Measurements from ENCODE around the gene TMEM61.
"Not testable (repeated sequence)": the region's sequence is repeated elsewhere in the genome, so short reads cannot be mapped to it uniquely, and the experiment has no call there.

The TMEM61 gene

DNA sequence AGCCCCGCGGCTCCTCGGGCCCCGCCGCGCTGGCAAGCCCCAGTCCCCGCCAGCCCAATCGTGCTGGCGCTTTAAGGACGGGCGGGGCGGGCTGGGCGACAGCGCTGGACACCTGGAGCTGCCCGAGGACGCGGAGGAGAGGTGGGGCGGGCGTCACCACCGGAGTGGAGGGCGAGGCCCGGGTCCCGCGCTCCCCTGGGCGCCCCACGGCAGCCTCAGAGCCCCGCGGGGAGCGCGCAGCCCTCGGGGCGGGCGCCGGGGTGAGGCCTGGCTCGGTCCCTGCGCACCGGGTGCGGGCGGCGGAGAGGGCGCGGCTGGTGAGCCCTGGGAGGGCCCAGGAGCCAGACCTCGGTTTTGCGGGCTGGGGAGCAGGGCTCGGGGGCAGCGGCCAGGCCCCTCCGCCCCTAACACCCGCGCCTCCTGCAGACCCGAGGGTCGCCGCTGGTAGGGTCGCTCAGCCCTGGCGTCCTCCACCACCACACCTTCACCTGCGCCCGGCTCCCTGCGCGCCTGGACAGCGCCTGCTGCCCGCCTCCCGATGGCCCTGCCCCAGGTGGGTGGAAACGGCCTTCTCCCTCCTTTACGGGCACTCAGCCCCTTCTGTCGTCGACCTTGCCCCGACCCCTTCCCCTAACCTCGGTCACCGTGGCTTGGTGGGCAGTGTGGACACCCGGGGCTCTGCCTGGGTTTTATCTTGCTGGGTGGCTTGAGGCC lies at the start of gene TMEM61:
TSS of gene TMEM61 (plus strand) at position 101 of the 714 bp plus-strand sequence. CDS start at position 539, 438 bp downstream.
- no peak for DNase-seq

DNA sequence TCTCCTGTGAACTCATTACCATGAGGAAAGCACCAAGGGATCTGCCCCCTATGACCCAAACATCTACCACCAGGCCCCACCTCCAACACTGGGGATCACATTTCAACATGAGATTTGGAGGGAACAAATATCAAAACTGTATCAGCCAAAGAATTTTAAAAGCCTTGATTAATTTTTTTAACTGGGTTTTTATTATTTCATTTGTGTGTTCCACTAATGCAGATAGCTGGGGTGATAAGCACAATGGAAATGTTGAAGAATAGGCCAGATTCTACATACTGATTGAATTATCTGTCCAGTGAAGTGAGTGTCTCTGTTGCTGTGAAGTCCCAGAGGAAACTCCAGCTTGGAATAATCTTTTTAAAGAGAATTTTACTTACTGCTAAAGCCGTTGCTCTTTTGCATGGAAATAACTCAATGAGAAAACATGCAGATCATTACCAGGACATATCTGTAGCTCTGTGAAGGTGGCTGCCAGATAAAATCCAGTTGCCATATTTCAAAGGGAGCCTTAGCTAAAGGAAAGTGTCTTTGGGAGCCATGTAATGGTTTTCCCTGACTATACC lies 49.1 kb upstream of the TMEM61 start:
- no peak for DNase-seq

DNA sequence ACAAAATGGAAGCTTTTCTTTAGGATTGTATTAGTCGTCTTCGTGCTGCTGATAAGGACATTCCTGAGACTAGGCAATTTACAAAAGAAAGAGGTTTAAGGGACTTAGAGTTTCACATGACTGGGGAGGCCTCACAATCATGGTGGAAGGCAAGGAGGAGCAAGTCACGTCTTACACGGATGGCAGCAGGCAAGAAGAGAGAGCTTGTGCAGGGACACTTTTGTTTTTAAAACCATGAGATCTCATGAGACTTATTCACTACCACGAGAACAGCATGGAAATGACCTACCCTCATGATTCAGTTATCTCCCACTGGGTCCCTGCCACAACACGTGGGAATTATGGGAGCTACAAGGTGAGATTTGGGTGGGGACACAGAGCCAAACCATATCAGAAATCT lies 46.3 kb upstream of the TMEM61 start:
- not testable (repeated sequence) for DNase-seq

DNA sequence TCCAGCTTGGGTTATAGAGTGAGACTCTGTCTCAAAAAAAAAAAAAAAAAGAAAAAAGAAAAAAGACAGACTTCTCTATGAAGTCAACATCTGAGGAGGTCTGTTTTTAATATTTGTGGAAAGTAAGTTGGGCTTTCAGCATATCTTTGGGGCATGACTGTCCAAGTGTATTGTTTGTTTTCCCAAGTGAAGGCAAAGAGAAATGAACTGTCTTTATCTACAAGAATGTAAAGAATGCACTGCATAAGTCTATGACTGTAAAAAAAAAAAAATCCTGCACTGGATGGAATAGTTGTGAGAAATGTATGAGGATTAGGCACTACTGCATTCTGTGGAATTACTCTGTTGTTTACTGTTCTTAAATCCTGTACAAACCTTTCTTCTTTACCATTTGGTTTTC lies 45.6 kb upstream of the TMEM61 start:
- DNase-seq, result no peak

DNA sequence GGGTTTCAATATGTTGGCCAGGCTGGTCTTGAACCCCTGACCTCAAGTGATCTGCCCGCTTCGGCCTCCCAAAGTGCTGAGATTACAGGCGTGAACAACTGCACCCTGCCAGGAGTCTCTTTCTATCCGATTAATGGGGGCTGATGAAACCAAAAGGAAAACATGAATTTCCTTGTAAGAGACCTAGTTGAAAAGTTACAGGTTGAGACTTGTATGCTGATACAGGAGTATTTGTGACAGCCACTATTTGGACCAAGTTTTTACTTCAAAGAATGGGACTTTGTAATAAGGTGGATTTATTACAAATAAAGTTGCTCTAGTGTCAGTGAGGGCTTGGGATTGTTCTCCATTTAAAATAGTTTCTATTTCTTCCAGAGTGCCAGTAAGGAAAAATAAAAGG lies 43.6 kb upstream of the TMEM61 start:
- DNase-seq, result no peak

DNA sequence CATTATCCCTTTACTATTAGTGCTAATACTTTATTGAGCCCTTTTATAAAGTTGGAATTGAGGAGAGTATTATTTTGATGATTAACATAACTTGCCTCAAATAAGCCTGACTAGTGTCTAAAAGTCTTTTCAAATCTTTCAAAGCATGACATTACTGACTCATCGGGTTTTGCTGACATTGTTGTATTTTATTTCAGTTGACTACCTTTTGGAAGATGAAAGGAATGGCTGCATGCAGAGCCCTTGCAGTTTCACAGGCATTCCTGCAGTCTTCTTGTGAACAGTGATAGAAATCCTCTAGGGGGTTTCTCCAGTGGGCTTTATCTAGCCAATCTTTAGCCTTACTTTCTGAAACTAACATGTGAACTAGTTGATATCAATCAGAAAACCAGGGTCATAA lies 43.0 kb upstream of the TMEM61 start:
- DNase-seq, result no peak

DNA sequence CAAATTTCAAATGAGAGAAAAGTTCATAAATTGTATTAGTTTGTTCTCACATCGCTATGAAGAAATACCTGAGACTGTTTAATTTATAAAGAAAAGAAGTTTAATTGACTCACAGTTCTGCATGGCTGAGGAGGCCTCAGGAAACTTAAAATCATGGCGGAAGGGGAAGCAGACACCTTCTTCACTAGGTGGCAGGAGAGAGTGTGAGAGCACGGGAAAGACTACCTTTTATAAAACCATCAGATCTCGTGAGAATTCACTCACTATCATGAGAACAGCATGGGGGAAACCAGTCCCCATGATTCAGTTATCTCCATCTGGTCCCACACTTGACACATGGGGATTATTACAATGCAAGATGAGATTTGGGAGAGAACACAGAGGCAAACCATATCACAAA lies 41.5 kb upstream of the TMEM61 start:
- peak; percentile 49 to 61 for DNase-seq

DNA sequence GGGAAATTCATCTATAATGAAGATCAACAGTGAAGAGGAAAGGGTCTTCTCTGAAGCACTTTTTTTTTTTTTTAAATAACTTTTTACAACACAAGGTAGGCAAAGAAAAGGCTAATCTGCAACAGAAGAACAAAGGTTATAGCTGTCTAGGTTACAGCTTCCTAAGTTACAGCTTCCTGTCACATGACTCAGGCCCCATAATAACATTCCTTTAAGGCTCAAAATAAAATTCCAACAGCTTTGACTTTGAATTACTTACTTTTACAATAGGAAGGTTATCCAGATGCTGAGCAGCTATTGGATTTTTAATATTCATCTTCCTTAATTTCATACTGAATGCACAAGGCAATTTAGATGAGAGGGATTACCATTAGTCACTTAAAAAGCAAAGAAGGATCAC lies 40.4 kb upstream of the TMEM61 start:
- no peak for DNase-seq

DNA sequence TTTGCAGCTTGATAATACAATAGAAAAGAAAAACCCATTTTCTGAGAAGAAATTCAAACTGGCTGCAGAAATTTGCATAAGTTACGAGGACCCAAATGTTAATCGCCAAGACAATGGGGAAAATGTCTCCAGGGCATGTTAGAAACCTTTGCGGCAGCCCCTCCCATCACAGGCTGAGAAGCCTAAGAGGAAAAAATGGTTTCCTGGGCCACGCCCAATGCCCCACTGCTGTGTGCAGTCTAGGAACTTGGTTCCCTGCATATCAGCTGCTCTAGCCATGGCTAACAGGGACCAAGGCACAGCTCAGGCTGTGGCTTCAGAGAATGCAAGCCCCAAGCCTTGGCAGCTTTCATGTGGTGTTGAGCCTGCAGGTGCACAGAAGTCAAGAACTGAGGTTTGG lies 37.5 kb upstream of the TMEM61 start:
- DNase-seq, result no peak

DNA sequence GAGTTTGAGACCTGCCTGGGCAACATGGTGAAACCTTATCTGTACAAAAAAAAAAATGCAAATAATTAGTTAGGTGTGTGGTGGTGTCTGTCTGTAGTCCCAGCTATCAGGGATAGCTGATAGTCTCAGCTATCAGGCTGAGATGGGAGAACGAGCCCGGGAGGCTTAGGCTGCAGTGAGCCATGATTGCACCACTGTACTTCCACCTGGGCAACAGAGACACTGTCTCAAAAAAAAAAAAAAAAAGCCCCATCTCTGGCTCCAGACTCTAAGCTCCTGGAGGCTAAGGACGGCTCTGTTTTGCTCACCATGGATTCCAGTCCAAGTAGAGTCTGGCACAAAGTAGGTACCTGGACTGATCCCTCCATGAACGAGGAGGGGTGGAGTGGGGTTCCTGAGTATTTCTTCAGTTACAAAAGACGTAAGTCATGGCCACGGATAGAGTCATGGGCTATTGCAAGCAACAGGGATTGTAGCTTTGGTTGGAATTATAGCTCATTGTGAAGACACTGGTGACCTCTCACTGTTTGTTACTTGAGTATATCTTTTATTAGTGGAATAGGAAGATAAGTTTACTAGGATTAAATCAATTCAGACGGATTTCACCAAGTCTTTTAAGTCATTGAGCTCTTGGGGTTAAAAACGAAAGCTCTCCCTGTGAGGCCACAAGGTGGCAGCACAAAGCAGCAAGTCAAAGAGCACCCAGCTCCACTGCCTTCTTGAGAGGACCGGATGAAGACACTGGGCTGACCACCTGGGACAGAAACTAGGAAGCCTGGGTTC lies 35.6 kb upstream of the TMEM61 start:
- DNase-seq, result peak; percentile 35 to 75

DNA sequence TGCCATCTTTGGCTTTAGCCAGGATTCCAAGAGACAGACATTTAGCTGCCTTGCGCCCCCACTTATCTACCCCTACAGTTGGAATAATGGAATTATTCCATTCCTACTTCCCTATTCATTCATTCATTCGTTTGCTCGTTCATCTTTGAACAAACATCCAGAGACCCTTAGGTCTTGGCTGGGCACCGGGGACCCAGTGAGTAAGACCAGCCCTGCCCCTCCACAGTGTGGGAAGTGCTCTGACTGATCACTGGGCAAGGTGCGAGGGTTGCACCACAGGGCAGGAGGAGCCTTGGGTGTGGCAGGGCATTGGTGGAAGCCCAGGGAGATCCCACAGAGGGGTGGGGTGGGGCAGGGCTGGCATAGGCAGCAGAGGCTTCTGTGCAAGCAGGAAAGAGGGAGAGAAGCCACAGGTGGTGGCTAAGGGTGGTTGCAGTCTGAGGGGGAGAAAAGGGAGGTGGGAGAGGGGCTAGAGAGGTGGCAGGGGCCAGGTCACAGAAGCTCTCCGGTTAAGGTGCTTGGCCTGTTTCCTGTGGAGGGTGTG lies 35.0 kb upstream of the TMEM61 start:
- DNase-seq, result no peak

DNA sequence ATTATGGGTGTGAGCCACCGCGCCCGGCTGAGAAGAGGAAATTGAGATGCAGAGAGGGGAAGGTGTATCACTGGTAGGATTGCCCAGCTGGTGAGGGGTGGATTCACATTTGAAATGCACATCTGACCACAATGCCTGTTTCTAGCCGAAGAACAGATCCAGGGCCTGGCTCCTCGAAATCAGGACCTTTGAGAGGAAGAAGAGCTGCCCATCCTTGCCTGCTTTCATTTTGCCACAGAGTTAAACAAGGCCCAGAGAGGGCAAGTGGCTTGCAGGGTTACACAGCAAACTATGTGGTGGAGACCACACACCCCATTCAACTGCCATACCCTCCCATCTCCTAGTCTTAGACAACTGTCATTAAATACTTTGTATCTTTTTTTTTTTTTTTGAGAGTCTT lies 32.9 kb upstream of the TMEM61 start:
- no peak for DNase-seq

DNA sequence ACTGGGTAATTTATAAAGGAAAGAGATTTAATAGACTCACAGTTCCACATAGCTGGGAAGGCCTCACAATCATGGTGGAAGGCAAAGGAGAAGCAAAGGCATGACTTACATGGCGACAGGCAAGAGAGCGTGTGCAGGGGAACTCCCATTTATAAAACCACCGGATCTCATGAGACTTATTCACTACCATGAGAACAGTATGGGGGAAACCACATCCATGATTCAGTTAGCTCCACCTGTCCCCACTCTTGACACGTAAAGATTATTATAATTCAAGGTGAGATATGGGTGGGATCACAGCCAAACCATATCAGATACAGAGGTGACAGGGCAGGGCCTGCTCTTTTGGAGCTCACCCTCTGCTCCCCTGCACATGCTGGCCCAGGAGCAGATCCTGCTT lies 31.4 kb upstream of the TMEM61 start:
- DNase-seq, result no peak

DNA sequence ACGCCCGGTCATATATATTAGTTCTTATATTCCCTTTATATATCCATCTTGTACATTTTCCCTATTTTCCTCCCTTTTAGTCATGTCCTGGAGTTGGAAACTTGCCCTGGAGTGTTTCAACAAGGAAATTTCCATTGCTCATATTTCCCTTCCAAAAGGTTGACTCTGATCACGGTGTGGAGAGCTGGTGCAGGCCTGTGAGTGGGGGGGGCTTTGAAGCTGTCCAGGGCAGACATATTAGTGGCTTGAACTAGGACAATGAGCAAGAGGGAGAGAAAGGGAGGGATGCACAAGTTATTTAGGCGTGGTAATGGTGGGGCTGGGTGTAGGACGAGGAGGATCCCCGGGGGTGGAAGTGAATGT lies 30.4 kb upstream of the TMEM61 start:
- no peak for DNase-seq

DNA sequence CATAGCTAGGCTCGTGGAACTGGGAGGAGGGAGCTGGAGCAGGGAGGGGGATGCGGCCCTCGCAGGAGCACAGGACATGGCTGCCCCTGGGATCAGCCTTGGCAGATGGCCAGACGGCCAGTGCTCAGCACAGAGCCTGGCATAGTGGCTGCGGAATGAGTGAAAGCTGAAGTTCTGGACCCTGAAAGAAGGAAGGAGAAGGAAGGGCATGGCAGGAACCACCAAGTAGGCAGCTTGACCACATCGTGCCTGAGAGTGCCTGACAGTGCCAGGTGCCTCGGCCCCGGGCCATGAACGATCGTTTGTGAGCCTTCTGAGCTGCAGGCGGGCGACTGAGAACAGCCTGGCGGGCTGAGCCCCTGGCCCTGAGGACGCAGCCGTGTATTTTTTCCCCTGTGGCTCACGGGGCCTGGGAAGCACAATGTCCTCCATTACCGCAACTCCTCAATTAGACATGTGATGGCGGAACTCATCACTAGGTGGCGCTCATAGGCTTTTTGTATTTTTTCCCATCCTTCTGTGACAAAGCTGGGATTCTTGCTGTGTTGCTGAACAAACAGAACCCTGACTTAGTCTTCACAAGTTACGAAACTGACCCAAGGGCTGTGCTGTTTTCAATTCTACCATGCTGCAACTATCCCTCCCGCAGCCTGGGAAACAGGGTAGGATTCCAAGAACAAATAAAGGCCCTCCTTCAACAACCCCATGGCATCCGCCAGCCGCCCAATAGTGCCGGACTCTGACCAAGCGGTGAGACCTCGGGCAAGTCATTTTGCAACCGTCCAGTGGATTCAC lies 29.9 kb upstream of the TMEM61 start:
- DNase-seq, result peak; percentile 57 to 69

DNA sequence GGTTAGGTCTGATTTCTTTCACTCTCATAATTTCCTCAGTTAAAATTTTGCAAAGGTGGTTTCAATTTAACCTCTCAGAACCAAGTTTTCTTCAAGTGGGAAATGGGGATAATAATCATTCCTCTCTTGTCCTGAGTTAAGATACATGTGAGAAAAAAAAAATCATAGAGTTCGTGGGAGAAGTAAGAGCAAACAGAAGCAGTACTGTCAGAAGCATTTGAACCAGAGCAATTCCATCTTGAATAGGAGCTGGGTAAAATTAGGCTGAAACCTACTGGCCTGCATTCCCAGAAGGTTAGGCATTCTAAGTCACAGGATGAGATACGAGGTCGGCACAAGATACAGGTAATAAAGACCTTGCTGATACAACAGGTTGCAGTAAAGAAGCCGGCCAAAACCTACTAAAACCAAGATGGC lies 28.6 kb upstream of the TMEM61 start:
- DNase-seq, result no peak

DNA sequence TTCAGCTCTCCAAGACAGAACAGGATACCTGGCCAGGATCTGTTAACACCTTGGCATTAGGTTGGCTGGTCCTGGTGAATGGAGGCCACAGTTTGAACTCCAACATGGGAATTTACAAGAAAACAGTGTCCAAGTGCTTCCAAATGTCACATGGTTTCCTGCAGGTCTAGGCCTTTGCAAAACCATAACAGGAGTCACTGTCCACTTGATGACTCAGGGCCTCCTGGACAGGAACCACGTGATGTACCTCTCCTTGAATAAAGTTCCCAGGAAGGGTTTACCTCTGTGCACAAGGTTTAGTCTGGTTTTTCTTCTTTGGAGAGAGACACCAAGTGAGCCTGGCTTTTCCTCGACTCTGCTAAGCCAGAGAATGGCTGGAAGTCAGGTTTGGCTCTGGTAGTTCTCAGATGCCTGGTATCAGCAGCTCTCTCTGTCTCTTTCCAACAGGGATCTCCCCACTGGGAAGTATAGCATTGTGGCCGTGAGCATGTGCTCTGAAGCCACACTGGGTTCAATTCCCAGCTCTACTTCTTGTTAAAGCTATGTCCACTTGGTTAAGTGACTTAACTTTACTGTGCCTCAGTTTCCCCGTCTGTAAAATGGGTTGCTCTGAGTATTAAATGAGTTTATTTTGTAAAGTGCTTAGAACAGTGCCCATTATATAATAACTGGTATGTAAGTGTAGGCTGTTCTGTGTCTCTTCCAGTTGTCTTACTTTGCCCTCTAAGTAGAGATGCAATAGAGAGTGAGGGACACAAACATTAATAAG lies 27.3 kb upstream of the TMEM61 start:
- DNase-seq, result no peak

DNA sequence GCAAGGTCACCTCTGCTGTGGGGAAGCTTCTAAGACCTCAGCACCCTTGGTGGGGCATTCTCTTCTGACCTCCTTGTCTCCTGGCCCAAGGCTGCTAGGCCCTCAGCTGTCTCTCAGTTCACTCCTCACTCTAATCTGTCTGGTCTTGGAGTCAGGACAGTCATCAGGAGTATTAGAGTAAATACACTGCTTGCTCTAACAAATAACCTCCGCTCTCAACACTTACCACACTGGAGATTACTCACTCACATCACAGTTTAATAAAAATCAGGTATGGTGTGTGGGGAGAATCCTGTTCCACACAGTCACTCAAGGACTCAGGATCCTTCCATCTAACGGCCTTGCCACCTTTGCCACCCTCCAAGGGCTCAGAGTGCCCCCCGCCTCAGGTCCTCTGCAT lies 26.6 kb upstream of the TMEM61 start:
- no peak for DNase-seq

DNA sequence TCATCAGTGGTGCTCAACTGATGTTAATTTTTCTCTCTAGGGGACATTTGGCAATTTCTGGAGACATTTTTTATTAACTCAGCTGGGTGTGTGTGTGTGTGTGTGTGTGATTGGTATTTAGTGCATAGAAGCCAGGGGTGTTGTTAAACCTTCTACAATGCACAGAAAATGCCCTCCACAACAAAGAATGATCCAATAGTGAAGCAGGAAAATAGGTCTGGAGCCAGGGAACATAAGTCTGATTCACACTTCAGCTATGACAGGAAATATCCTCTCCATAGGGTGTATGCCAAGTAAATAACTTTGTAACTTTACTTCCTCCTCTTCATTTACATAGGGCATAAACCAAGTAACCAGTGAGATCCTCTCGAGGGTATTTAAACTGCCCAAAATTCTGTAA lies 25.1 kb upstream of the TMEM61 start:
- no peak for DNase-seq

DNA sequence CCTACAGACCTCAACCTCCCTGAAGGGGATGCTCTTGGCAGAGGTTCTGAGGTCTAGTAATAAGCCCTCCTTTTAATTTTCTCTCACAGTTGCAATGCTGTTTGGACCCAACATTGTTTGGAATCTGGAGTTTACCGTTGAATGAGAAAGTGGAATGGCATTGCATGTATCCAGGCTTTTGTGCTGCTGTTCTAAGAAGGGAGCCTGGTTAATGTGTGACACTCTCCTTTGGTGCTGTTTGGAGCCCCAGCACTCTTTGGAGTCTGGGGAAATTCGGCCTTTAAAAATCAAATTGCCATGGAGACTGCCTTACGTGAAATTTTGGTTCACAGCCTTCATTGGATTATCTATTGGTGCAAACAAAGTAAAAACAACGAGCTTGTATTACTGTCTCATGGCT lies 23.7 kb upstream of the TMEM61 start:
- DNase-seq, result no peak

DNA sequence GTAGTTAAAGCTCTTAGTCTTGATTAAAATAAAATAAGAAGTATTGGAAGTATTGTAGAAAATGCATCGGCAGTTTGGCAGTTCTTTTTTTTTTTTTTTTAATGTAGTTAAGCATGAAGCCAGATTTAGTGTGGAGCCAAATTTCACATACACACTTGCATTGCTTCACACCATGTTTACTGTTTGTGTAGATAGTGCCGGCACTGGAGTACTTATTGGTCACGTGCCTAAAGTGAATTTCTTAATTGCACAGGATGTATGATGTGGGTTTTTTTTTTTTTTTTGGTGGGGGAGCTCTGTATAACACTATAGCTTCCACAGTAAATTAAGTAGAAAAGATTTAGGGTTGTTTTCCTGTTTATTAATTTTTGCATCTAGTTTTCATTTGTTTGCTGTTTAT lies 21.2 kb upstream of the TMEM61 start:
- DNase-seq, result no peak
